Endothelial cell of umbilical vein (primary cell): ENCODE data around the gene AGAP5. TPM values are rescaled to one million over a fixed set of nuclear protein-coding genes. Genes with fewer than 3 reads are reported as not detected.
A peak's percentile ranks its signal among the peaks of the same experiment; 100 is the strongest.

Experiments used
- BruUV-seq: library from RNA; stranded (reverse); fragments of 400-500 nt; replicated peaks from 2 replicates; lab custom pipeline; 2021; lab: Mats Ljungman, UMichigan
- CTCF ChIA-PET: fragments of 300-600, 350-600 bp; sonication (Branson Sonifier 250); formaldehyde crosslinking; loops from one replicate; lab custom pipeline; 2021; ENCODE audit warnings: antibody characterized with exemption, inconsistent platforms; lab: Charles Lee
- POLR2A ChIA-PET: fragments of 300-600, 350-600 bp; sonication (Branson Sonifier 250); formaldehyde crosslinking; loops from one replicate; lab custom pipeline; 2021; ENCODE audit warnings: antibody characterized with exemption, inconsistent platforms; lab: Charles Lee
- DNase-seq: peaks from one replicate; pipeline ENCODE4 v3.0.0-alpha.2; 2011; ENCODE audit warnings: low read depth, low spot score
- FAIRE-seq: peaks from 2 replicates; lab custom pipeline; 2011; peaks lifted over from hg19 to GRCh38; lab: Jason Lieb, UNC
- H2AFZ ChIP-seq: 2 replicates; pipeline ENCODE4 v1.6.0; 2012; ENCODE audit warnings: low read depth, low read length, control low read depth, inconsistent platforms
- H3K27ac ChIP-seq: 2 replicates; pipeline ENCODE4 v1.5.1; 2011; ENCODE audit warnings: low read depth, mild to moderate bottlenecking, control low read depth, low read length, moderate library complexity; ENCODE audit not compliant: insufficient read depth
- H3K27me3 ChIP-seq, 2 experiments: 2 replicates each; pipeline versions ENCODE4 v1.6.0 to v1.6.1; 2011; ENCODE audit warnings: low read length in 2 of 2, mixed read lengths in 1 of 2; ENCODE audit not compliant: control insufficient read depth in 2 of 2, insufficient read depth in 2 of 2
- H3K36me3 ChIP-seq, 2 experiments: 2 replicates in 1 of 2; 3 replicates in 1 of 2; pipeline ENCODE4 v1.5.1; 2011; ENCODE audit warnings: low read length in 2 of 2, mild to moderate bottlenecking in 1 of 2, moderate library complexity in 1 of 2; ENCODE audit not compliant: control insufficient read depth in 2 of 2, insufficient read depth in 2 of 2; ENCODE audit errors: extremely low read depth in 1 of 2
- H3K4me1 ChIP-seq: 3 replicates; pipeline ENCODE4 v1.5.1; 2011; ENCODE audit warnings: mild to moderate bottlenecking, low read length; ENCODE audit not compliant: control insufficient read depth, insufficient read depth; ENCODE audit errors: extremely low read depth
- H3K4me2 ChIP-seq: 2 replicates; pipeline ENCODE4 v1.6.1; 2011; ENCODE audit warnings: low read length, control low read depth, mixed read lengths; ENCODE audit not compliant: insufficient read depth
- H3K4me3 ChIP-seq, 3 experiments: fragments of 200-600 bp in 1 of 3; sonication (generic), shearing (Covaris generic) in 1 of 3; replicated peaks in 1 of 3; 2 replicates each; pipeline ENCODE4 v1.5.1; 2011 to 2016; ENCODE audit warnings: control low read depth in 3 of 3, low read length in 3 of 3, mild to moderate bottlenecking in 2 of 3, inconsistent platforms in 1 of 3, low read depth in 1 of 3, moderate library complexity in 1 of 3; ENCODE audit not compliant: insufficient read depth in 1 of 3
- H3K79me2 ChIP-seq: 2 replicates; pipeline ENCODE4 v1.6.0; 2012; ENCODE audit warnings: low read length, inconsistent platforms; ENCODE audit not compliant: control insufficient read depth, insufficient read depth
- H3K9ac ChIP-seq: replicated peaks from 2 replicates; pipeline ENCODE3; 2011; ENCODE audit warnings: low read length, control low read depth; ENCODE audit not compliant: insufficient read depth; ENCODE audit errors: extremely low read depth
- H3K9me1 ChIP-seq: replicated peaks from 3 replicates; pipeline ENCODE4 v1.6.0; 2011; ENCODE audit warnings: mild to moderate bottlenecking, low read length; ENCODE audit not compliant: control insufficient read depth, insufficient read depth; ENCODE audit errors: extremely low read depth
- H3K9me3 ChIP-seq: replicated peaks from 2 replicates; pipeline ENCODE4 v1.5.1; 2012; ENCODE audit warnings: low read length, inconsistent platforms; ENCODE audit not compliant: control insufficient read depth, insufficient read depth
- H4K20me1 ChIP-seq: replicated peaks from 2 replicates; pipeline ENCODE3; 2011; ENCODE audit warnings: mild to moderate bottlenecking, low read length; ENCODE audit not compliant: control insufficient read depth, insufficient read depth; ENCODE audit errors: extremely low read depth
- CTCF ChIP-seq, 2 donors: IDR thresholded peaks; 1 replicate in 1 of 2; 2 replicates in 1 of 2; pipeline ENCODE4 v1.5.1; 2011; ENCODE audit warnings: low read length in 2 of 2, mild to moderate bottlenecking in 2 of 2, moderate library complexity in 2 of 2, control low read depth in 1 of 2, inconsistent platforms in 1 of 2, low read depth in 1 of 2; ENCODE audit not compliant: insufficient read depth in 1 of 2; ENCODE audit errors: extremely low read depth in 1 of 2
- FOS ChIP-seq: IDR thresholded peaks from 2 replicates; pipeline ENCODE4 v1.6.1; 2011; ENCODE audit warnings: mild to moderate bottlenecking, low read length, moderate library complexity, borderline replicate concordance; ENCODE audit not compliant: insufficient read depth
- GATA2 ChIP-seq: IDR thresholded peaks from 2 replicates; pipeline ENCODE4 v1.7.0; 2011; ENCODE audit warnings: low read depth, mild to moderate bottlenecking, moderate library complexity, mixed read lengths, low read length; ENCODE audit not compliant: insufficient read length, insufficient read depth
- JUN ChIP-seq: IDR thresholded peaks from 2 replicates; pipeline ENCODE4 v1.6.1; 2011; ENCODE audit warnings: borderline replicate concordance, low read depth; ENCODE audit not compliant: insufficient read length, insufficient read depth
- MYC ChIP-seq: IDR thresholded peaks from one replicate; pipeline ENCODE4 v1.6.1; 2011; ENCODE audit warnings: mild to moderate bottlenecking, low read depth, low read length
- POLR2A ChIP-seq: IDR thresholded peaks from 2 replicates; pipeline ENCODE4 v1.6.1; 2012; ENCODE audit warnings: low read depth, mild to moderate bottlenecking, control low read depth, low read length
- POLR2AphosphoS5 ChIP-seq: IDR thresholded peaks from 2 replicates; pipeline ENCODE4 v1.6.1; 2012; ENCODE audit warnings: low read depth, mild to moderate bottlenecking, control low read depth, low read length, moderate library complexity; ENCODE audit not compliant: insufficient read depth
- dilution Hi-C: fragments of 300-500 bp; cut with MboI; formaldehyde crosslinking; loops from one replicate; pipeline ENCODE4 v1.15.0; 2019; ENCODE audit warnings: low sequenced_read_pairs; ENCODE audit not compliant: extremely low pct_ligation_motif_present
- intact Hi-C: fragments of 100-400 bp; cut with micrococcal nuclease; formaldehyde crosslinking; loops from one replicate; pipeline ENCODE4 v1.10.0; 2022
- polyA plus RNA-seq, 4 experiments: library from polyadenylated mRNA; depleted of rRNA in 3 of 4; stranded (reverse) in 3 of 4; unstranded in 1 of 4; fragments of >200 nt; gene quantifications; 2 replicates each; pipeline versions ENCODE4 v1.2.1 to v1.2.3, GENCODE V29; 2011 to 2012; ENCODE audit warnings: missing spikeins in 1 of 4
- total RNA-seq: library from RNA; stranded (reverse); gene quantifications from 2 replicates; pipeline ENCODE4 v1.2.3, GENCODE V29; 2021
- TF ChIP-seq, protein P1 (sequence below): IDR thresholded peaks from 2 replicates; pipeline ENCODE4 v1.6.1; 2011; ENCODE audit not compliant: insufficient read depth, insufficient read length

AGAP5 gene
- total and polyA plus RNA-seq, 2 donors (not counting 3 experiments of a cell fraction or from before 2014, with no cell fraction given) = 4.4 to 7.7 TPM

- DNase-seq (peak; percentile 70), FAIRE-seq (peak; percentile 92)
- intact Hi-C loops (loop anchor here (1.0 kb wide), 2 partner anchors 115 to 380 kb away; no protein-coding TSS in a partner anchor), dilution Hi-C loops (no loop called here)
- TF ChIP-seq POLR2AphosphoS5 (no peak), CTCF (IDR thresholded peaks at IDR 0.05; ENCODE audit: extremely low read depth in 1 of 2, insufficient read depth in 1 of 2, low read depth in 1 of 2, low read length in 2 of 2) (peak; percentile 72 to 77)
- Histone ChIP-seq H3K27ac (no peak overlapping the region), H4K20me1 (no peaks in the 10 kb centered on the region), H3K9ac (no peak overlapping the region), H3K9me3 (no peaks in the 10 kb centered on the region), H3K4me2 (no peak overlapping the region), H3K27me3 (peaks cover 7 to 17% of the 10 kb centered on the region in 2 experiments), H3K36me3 (no peaks in the 10 kb centered on the region), H3K4me1 (peaks cover 2% of the 10 kb centered on the region), H3K9me1 (no peaks in the 10 kb centered on the region), H2AFZ (peak overlapping the region; percentile 9), H3K4me3 (no peak overlapping the region), H3K79me2 (no peaks in the 10 kb centered on the region)
- no TSS peak for BruUV-seq
- POLR2A ChIA-PET = interaction anchor here (0.7 kb wide), 1 partner anchor 136 kb away, joined by 4 read pairs; no protein-coding TSS in a partner anchor
- CTCF ChIA-PET = interaction anchor here (0.7 to 6.5 kb wide), 20 partner anchors 13 to 381 kb away, joined by 3 to 127 read pairs (median 5); partner anchors contain the start of genes PPP3CB and USP54
Measured at GRCh38 chr10:73644015-73644743, 53.7 kb downstream of the AGAP5 start.

DNA sequence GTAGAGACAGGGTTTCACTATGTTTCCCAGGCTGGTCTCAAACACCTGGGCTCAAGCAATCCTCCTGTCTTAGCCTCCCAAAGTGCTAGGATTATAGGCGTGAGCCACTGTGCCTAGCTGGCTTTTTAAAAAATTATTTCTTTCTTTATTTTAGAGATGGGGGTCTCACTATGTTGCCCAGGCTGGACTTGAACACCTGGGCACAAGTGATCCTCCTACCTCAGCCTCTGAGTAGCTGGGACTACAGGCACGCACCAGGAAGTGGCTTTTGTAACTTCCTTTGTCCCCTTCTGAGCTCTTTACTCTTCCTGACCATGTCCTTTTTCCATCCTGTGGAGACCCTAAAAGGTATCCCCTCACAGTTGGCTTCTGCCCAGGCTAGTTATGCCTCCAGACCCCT is 54.5 kb downstream of the AGAP5 start:
- TF ChIP-seq POLR2AphosphoS5 (no peak), CTCF (IDR thresholded peaks at IDR 0.05; ENCODE audit: extremely low read depth in 1 of 2, insufficient read depth in 1 of 2, low read depth in 1 of 2, low read length in 2 of 2) (no peak), POLR2A (no peak), JUN (no peak), FOS (no peak), GATA2 (no peak), MYC (no peak)
- TF ChIP-seq, protein P1, sequence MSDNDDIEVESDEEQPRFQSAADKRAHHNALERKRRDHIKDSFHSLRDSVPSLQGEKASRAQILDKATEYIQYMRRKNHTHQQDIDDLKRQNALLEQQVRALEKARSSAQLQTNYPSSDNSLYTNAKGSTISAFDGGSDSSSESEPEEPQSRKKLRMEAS = no peak
- intact Hi-C loops (no loop called here), dilution Hi-C loops (no loop called here)
- Histone ChIP-seq H4K20me1 (no peaks in the 10 kb centered on the region), H3K9me3 (no peaks in the 10 kb centered on the region), H3K36me3 (no peaks in the 10 kb centered on the region), H3K9me1 (no peaks in the 10 kb centered on the region), H3K27ac (no peak overlapping the region), H3K79me2 (no peaks in the 10 kb centered on the region), H3K4me2 (no peak overlapping the region), H3K27me3 (peaks cover 7 to 13% of the 10 kb centered on the region in 2 experiments), H2AFZ (no peak overlapping the region), H3K9ac (no peak overlapping the region), H3K4me3 (no peak overlapping the region), H3K4me1 (peaks cover 2% of the 10 kb centered on the region)
- CTCF ChIA-PET = interaction anchor here (0.7 to 6.5 kb wide), 18 partner anchors 12 to 380 kb away, joined by 3 to 127 read pairs (median 6); partner anchors contain the start of genes PPP3CB and USP54
- POLR2A ChIA-PET = no interaction called here
- DNase-seq (no peak), FAIRE-seq (no peak)
- BruUV-seq = no TSS peak
